HepG2 (cell line): ENCODE measurements around the gene RNF114. TPM values are rescaled to one million over a fixed set of nuclear protein-coding genes. Genes with fewer than 3 reads are reported as not detected.

Experiments used
- BRCA1 ChIP-seq: sonication (generic); formaldehyde crosslinking; IDR thresholded peaks from 2 replicates; pipeline ENCODE4 v1.4.0; 2020; ENCODE audit warnings: missing genetic modification reagents
- FIP1L1 ChIP-seq: fragments of 200-400 bp; formaldehyde crosslinking; IDR thresholded peaks from 2 replicates; pipeline ENCODE4 v1.6.1; 2018; ENCODE audit warnings: low read depth, mild to moderate bottlenecking, low read length, moderate library complexity, borderline replicate concordance; ENCODE audit not compliant: insufficient read depth
- FOSL2 ChIP-seq: sonication (generic); formaldehyde crosslinking; IDR thresholded peaks from 2 replicates; pipeline ENCODE4 v1.4.0; 2020; ENCODE audit warnings: missing genetic modification reagents
- FOXA1 ChIP-seq, 2 experiments: fragments of 450-650 bp in 1 of 2; sonication (generic) in 1 of 2; formaldehyde crosslinking in 1 of 2; IDR thresholded peaks; 2 replicates each; pipeline versions ENCODE4 v1.4.0 to v1.6.1; 2016 to 2020; ENCODE audit warnings: missing genetic modification reagents in 1 of 2
- KDM3A ChIP-seq: IDR thresholded peaks from 2 replicates; pipeline ENCODE4 v1.6.1; 2018; ENCODE audit warnings: low read depth, missing compliant biosample characterization
- MNT ChIP-seq: fragments of 450-650 bp; IDR thresholded peaks from 2 replicates; pipeline ENCODE4 v1.6.1; 2016
- NR2F2 ChIP-seq: IDR thresholded peaks from 2 replicates; pipeline ENCODE4 v1.6.1; 2012; ENCODE audit warnings: low read depth, inconsistent platforms, borderline replicate concordance
- PHF21A ChIP-seq: sonication (generic); formaldehyde crosslinking; IDR thresholded peaks from 2 replicates; pipeline ENCODE4 v1.5.0; 2020; ENCODE audit warnings: mild to moderate bottlenecking, missing genetic modification reagents
- RBAK ChIP-seq: sonication (generic); formaldehyde crosslinking; IDR thresholded peaks from 2 replicates; pipeline ENCODE4 v1.5.1; 2020; ENCODE audit warnings: mild to moderate bottlenecking, missing genetic modification reagents
- SNAPC5 ChIP-seq: sonication (generic); formaldehyde crosslinking; IDR thresholded peaks from 2 replicates; pipeline ENCODE4 v1.8.1; 2023; ENCODE audit warnings: mild to moderate bottlenecking, missing genetic modification reagents, borderline replicate concordance
- SOX6 ChIP-seq, 2 experiments: fragments of 450-650 bp in 1 of 2; sonication (generic) in 1 of 2; formaldehyde crosslinking in 1 of 2; IDR thresholded peaks; 2 replicates each; pipeline versions ENCODE4 v1.4.0 to v1.6.1; 2017 to 2020; ENCODE audit warnings: antibody characterized with exemption in 1 of 2, mild to moderate bottlenecking in 1 of 2, missing genetic modification reagents in 1 of 2
- SRF ChIP-seq: IDR thresholded peaks from 2 replicates; pipeline ENCODE4 v1.6.1; 2011; ENCODE audit warnings: mild to moderate bottlenecking, low read depth, low read length, moderate library complexity
- SSRP1 ChIP-seq: IDR thresholded peaks from 2 replicates; pipeline ENCODE4 v1.6.1; 2016; ENCODE audit warnings: control low read depth
- TBX2 ChIP-seq: sonication (generic); formaldehyde crosslinking; IDR thresholded peaks from 2 replicates; pipeline ENCODE4 v1.5.0; 2020; ENCODE audit warnings: missing genetic modification reagents, mild to moderate bottlenecking, borderline replicate concordance
- TRAFD1 ChIP-seq: sonication (generic); formaldehyde crosslinking; IDR thresholded peaks from 2 replicates; pipeline ENCODE4 v1.5.1; 2020; ENCODE audit warnings: missing genetic modification reagents, mild to moderate bottlenecking, borderline replicate concordance
- U2AF1 ChIP-seq: fragments of 200-400 bp; formaldehyde crosslinking; optimal IDR thresholded peaks from 2 replicates; pipeline ENCODE3; 2017; ENCODE audit warnings: mild to moderate bottlenecking, low read depth, low read length
- U2AF2 ChIP-seq: fragments of 200-400 bp; formaldehyde crosslinking; IDR thresholded peaks from 2 replicates; pipeline ENCODE4 v1.6.1; 2017; ENCODE audit warnings: low read depth, mild to moderate bottlenecking, low read length
- ZFP41 ChIP-seq: sonication (generic); formaldehyde crosslinking; IDR thresholded peaks from 2 replicates; pipeline ENCODE4 v1.4.0; 2020; ENCODE audit warnings: mild to moderate bottlenecking, missing genetic modification reagents, borderline replicate concordance
- ZMYM3 ChIP-seq: sonication (generic); formaldehyde crosslinking; IDR thresholded peaks from 2 replicates; pipeline ENCODE4 v1.5.1; 2020; ENCODE audit warnings: mild to moderate bottlenecking, missing genetic modification reagents
- ZNF205 ChIP-seq: IDR thresholded peaks from 2 replicates; pipeline ENCODE4 v1.6.1; 2018; ENCODE audit warnings: missing biosample characterization, missing genetic modification reagents
- ZNF225 ChIP-seq: sonication (generic); formaldehyde crosslinking; IDR thresholded peaks from 2 replicates; pipeline ENCODE4 v1.4.0; 2020; ENCODE audit warnings: mild to moderate bottlenecking, missing genetic modification reagents
- ZNF263 ChIP-seq: sonication (generic); formaldehyde crosslinking; IDR thresholded peaks from 2 replicates; pipeline ENCODE4 v1.4.0; 2020; ENCODE audit warnings: missing genetic modification reagents
- ZNF333 ChIP-seq: sonication (generic); formaldehyde crosslinking; IDR thresholded peaks from 2 replicates; pipeline ENCODE4 v1.4.0; 2020; ENCODE audit warnings: mild to moderate bottlenecking, missing genetic modification reagents, borderline replicate concordance
- ZNF460 ChIP-seq: sonication (generic); formaldehyde crosslinking; IDR thresholded peaks from 2 replicates; pipeline ENCODE4 v1.5.1; 2020; ENCODE audit warnings: missing genetic modification reagents, mild to moderate bottlenecking, borderline replicate concordance
- ZNF510 ChIP-seq: sonication (generic); formaldehyde crosslinking; IDR thresholded peaks from 2 replicates; pipeline ENCODE4 v1.4.0; 2020; ENCODE audit warnings: low read depth, mild to moderate bottlenecking, missing genetic modification reagents
- ZNF747 ChIP-seq: sonication (generic); formaldehyde crosslinking; IDR thresholded peaks from 2 replicates; pipeline ENCODE4 v1.8.1; 2023; ENCODE audit warnings: missing genetic modification reagents, mild to moderate bottlenecking, borderline replicate concordance
- ZNF776 ChIP-seq: sonication (generic); formaldehyde crosslinking; IDR thresholded peaks from 2 replicates; pipeline ENCODE4 v1.4.0; 2020; ENCODE audit warnings: mild to moderate bottlenecking, missing genetic modification reagents
- polyA plus RNA-seq, 8 experiments: library from polyadenylated mRNA; depleted of rRNA in 3 of 8; stranded (reverse) in 7 of 8; unstranded in 1 of 8; fragments of >200 nt; fragmentation: Illumina TruSeq in 4 of 8; extraction: Trizol in 4 of 8; gene quantifications; 2 replicates each; pipeline versions ENCODE4 v1.2.1 to v1.2.3, GENCODE V29; 2011 to 2016; ENCODE audit warnings: low read depth in 4 of 8, missing spikeins in 1 of 8, mixed read lengths in 1 of 8; ENCODE audit not compliant: insufficient read depth in 1 of 8
- total RNA-seq, 5 experiments: library from RNA; depleted of rRNA; stranded (reverse); fragments of >200 nt; fragmentation: Illumina TruSeq; extraction: Trizol; gene quantifications; 2 replicates each; pipeline ENCODE4 v1.2.3, GENCODE V29; 2016; ENCODE audit warnings: low read depth in 1 of 5

Gene RNF114
- total and polyA plus RNA-seq, 2 of the 13 experiments (the other 11 are each of a cell fraction or from before 2014, with no cell fraction given): 119 to 126 TPM

GRCh38 chr20:49979030-49979832 lies 43.0 kb downstream of the RNF114 start (continued):
- TF ChIP-seq ZNF333 (CRISPR knock-in tag): peak; percentile 98
- 0 out of 2 replicates have a peak, but pooled peaks have one; percentile 81 for TF ChIP-seq BRCA1 (CRISPR knock-in tag)
- peak; percentile 62 for TF ChIP-seq ZNF263 (CRISPR knock-in tag)
- 0 out of 2 replicates have a peak, but pooled peaks have one; percentile 40 for TF ChIP-seq ZFP41 (CRISPR knock-in tag)
- TF ChIP-seq FOSL2: peak; percentile 94
- peak; percentile 73; the same call in 1 of the 2 replicates for TF ChIP-seq PHF21A (CRISPR knock-in tag)
- peak; percentile 81 for TF ChIP-seq ZMYM3 (CRISPR knock-in tag)
- no peak for TF ChIP-seq SOX6 (IDR thresholded peaks at IDR 0.05)
- TF ChIP-seq SOX6 (CRISPR knock-in tag; IDR thresholded peaks at IDR 0.05): peak; percentile 77
- TF ChIP-seq TRAFD1 (CRISPR knock-in tag): no peak
- no peak for TF ChIP-seq SNAPC5 (CRISPR knock-in tag)
- TF ChIP-seq TBX2 (CRISPR knock-in tag): peak; percentile 88
- peak; percentile 77; the same call in 1 of the 2 replicates for TF ChIP-seq ZNF510 (CRISPR knock-in tag)
- TF ChIP-seq U2AF2: 0 out of 2 replicates have a peak, but pooled peaks have one; percentile 62
- peak; percentile 42; the same call in 1 of the 2 replicates for TF ChIP-seq MNT
- TF ChIP-seq SRF: no peak
- TF ChIP-seq NR2F2: no peak; the same call in 1 of the 2 replicates
- peak; percentile 80; the same call in 1 of the 2 replicates for TF ChIP-seq ZNF225 (CRISPR knock-in tag)
- peak; percentile 93 for TF ChIP-seq ZNF776 (CRISPR knock-in tag)
- TF ChIP-seq FOXA1 (IDR thresholded peaks at IDR 0.05): no peak
- peak; percentile 32; the same call in 1 of the 2 replicates for TF ChIP-seq FOXA1 (CRISPR knock-in tag; IDR thresholded peaks at IDR 0.05)
- TF ChIP-seq FIP1L1: no peak
- TF ChIP-seq ZNF747 (CRISPR knock-in tag): no peak
- peak; percentile 100 for TF ChIP-seq KDM3A
- no peak for TF ChIP-seq SSRP1
- TF ChIP-seq ZNF205 (CRISPR knock-in tag): peak; percentile 86; the same call in 1 of the 2 replicates
- no peak for TF ChIP-seq RBAK (CRISPR knock-in tag)
- peak; percentile 5; the same call in 1 of the 2 replicates for TF ChIP-seq ZNF460 (CRISPR knock-in tag)
- TF ChIP-seq U2AF1: no peak
